K562 (cell line): ENCODE data around the gene CARMIL1. TPM values are rescaled to one million over a fixed set of nuclear protein-coding genes. Genes with fewer than 3 reads are reported as not detected.

ENCODE experiments used
- ATAC-seq: fragments of 200-7000 bp; cut with Tn5 transposase; 3 replicates; pipeline ENCODE4 v1.9.1; 2020; ENCODE audit warnings: moderate library complexity
- BruUV-seq: library from RNA; stranded (reverse); fragments of 400-500 nt; replicated peaks from 2 replicates; lab custom pipeline; 2021; lab: Mats Ljungman, UMichigan
- CTCF ChIA-PET: fragments of 300-600 bp; formaldehyde crosslinking; extraction: SDS; loops from one replicate; lab custom pipeline; 2021; ENCODE audit warnings: low intra/inter-chr PET ratio; lab: Yijun Ruan, JAX
- POLR2A ChIA-PET: fragments of 300-600, 350-650 bp; sonication (Branson Sonifier 250); formaldehyde crosslinking; extraction: SDS; loops from one replicate; lab custom pipeline; 2021; ENCODE audit warnings: antibody characterized with exemption, inconsistent platforms; lab: Yijun Ruan, JAX
- DNase-seq, 4 experiments: peaks; one replicate each; pipeline versions ENCODE4 v3.0.0 to v3.0.0-alpha.2; 2011 to 2018; ENCODE audit warnings: low spot score in 3 of 4, mixed read lengths in 3 of 4; ENCODE audit errors: extremely low read depth in 1 of 4
- FAIRE-seq: peaks from 2 replicates; lab custom pipeline; 2011; peaks lifted over from hg19 to GRCh38; lab: Jason Lieb, UNC
- H2AFZ ChIP-seq: 2 replicates; pipeline ENCODE4 v1.6.0; 2011; ENCODE audit warnings: low read depth, low read length, control low read depth, inconsistent platforms
- H3K27ac ChIP-seq: fragments of 200-600 bp; 3 replicates; pipeline ENCODE4 v1.8.0; 2011; ENCODE audit warnings: low read depth, mild to moderate bottlenecking, control low read depth, inconsistent platforms, low read length, moderate library complexity, mixed read lengths; ENCODE audit errors: extremely low read depth
- H3K27me3 ChIP-seq, 2 experiments: fragments of 300-600 bp in 1 of 2; 2 replicates in 1 of 2; 3 replicates in 1 of 2; pipeline versions ENCODE4 v1.6.0 to v1.8.0; 2011; ENCODE audit warnings: inconsistent platforms in 2 of 2, low read length in 2 of 2, mild to moderate bottlenecking in 1 of 2, mixed read lengths in 1 of 2, moderate library complexity in 1 of 2; ENCODE audit not compliant: control insufficient read depth in 2 of 2, insufficient read depth in 2 of 2
- H3K36me3 ChIP-seq: fragments of 300-600 bp; 3 replicates; pipeline ENCODE4 v1.8.0; 2011; ENCODE audit warnings: mild to moderate bottlenecking, low read length, inconsistent platforms; ENCODE audit not compliant: control insufficient read depth, insufficient read depth
- H3K4me1 ChIP-seq, 2 experiments: fragments of 200-600 bp in 1 of 2; replicated peaks in 1 of 2; 2 replicates in 1 of 2; 3 replicates in 1 of 2; pipeline versions ENCODE4 v1.5.1 to v1.8.0; 2011; ENCODE audit warnings: inconsistent platforms in 2 of 2, low read length in 2 of 2, mild to moderate bottlenecking in 1 of 2, mixed read lengths in 1 of 2, moderate library complexity in 1 of 2; ENCODE audit not compliant: control insufficient read depth in 2 of 2, insufficient read depth in 2 of 2
- H3K4me2 ChIP-seq: 2 replicates; pipeline ENCODE4 v1.6.1; 2011; ENCODE audit warnings: low read length, control low read depth, inconsistent platforms, mixed read lengths; ENCODE audit not compliant: insufficient read depth
- H3K4me3 ChIP-seq: fragments of 200-600 bp; sonication (generic), shearing (Covaris generic); 2 replicates; pipeline ENCODE4 v1.5.1; 2016; ENCODE audit warnings: control low read depth, inconsistent platforms
- H3K79me2 ChIP-seq: fragments of 200-600 bp; 3 replicates; pipeline ENCODE4 v1.8.0; 2011; ENCODE audit warnings: low read length, inconsistent platforms; ENCODE audit not compliant: control insufficient read depth, insufficient read depth
- H3K9ac ChIP-seq, 2 experiments: 2 replicates each; pipeline versions ENCODE4 v1.6.0 to v1.6.1; 2011; ENCODE audit warnings: low read depth in 2 of 2, low read length in 2 of 2, control low read depth in 1 of 2, inconsistent platforms in 1 of 2, mild to moderate bottlenecking in 1 of 2, mixed read lengths in 1 of 2; ENCODE audit not compliant: insufficient read depth in 1 of 2
- H3K9me1 ChIP-seq: one replicate; pipeline ENCODE4 v1.6.0; 2011; ENCODE audit warnings: inconsistent platforms, mild to moderate bottlenecking, low read length, moderate library complexity; ENCODE audit not compliant: control insufficient read depth, insufficient read depth
- H3K9me3 ChIP-seq: replicated peaks from 2 replicates; pipeline ENCODE4 v1.5.1; 2011; ENCODE audit warnings: low read depth, low read length, inconsistent platforms; ENCODE audit not compliant: control insufficient read depth, insufficient read depth
- H4K20me1 ChIP-seq: replicated peaks from 2 replicates; pipeline ENCODE4 v1.6.1; 2011; ENCODE audit warnings: low read length, inconsistent platforms, mixed read lengths; ENCODE audit not compliant: control insufficient read depth, insufficient read depth
- CBFA2T3 ChIP-seq: fragments of 450-650 bp; IDR thresholded peaks from 2 replicates; pipeline ENCODE4 v1.6.1; 2017
- CBX8 ChIP-seq: fragments of 200-600 bp; sonication (generic); IDR thresholded peaks from 2 replicates; pipeline ENCODE4 v1.6.1; 2012; ENCODE audit warnings: borderline replicate concordance, mixed run types, low read depth, mild to moderate bottlenecking, moderate library complexity, mixed read lengths, low read length, control low read depth, inconsistent platforms; ENCODE audit not compliant: poor library complexity, severe bottlenecking; ENCODE audit errors: extremely low read depth
- CEBPG ChIP-seq, 3 experiments: fragments of 200-800 bp in 1 of 3; sonication (Bioruptor generic) in 1 of 3; sonication (generic) in 1 of 3; formaldehyde crosslinking in 1 of 3; IDR thresholded peaks in 2 of 3; conservative IDR thresholded peaks in 1 of 3; 2 replicates each; pipeline versions ENCODE4 v1.6.1 to v1.8.0; 2016 to 2022; ENCODE audit warnings: missing compliant biosample characterization in 2 of 3, missing genetic modification characterization in 2 of 3, mild to moderate bottlenecking in 1 of 3, missing genetic modification reagents in 1 of 3
- COPS2 ChIP-seq: fragments of 450-650 bp; conservative IDR thresholded peaks from 2 replicates; pipeline ENCODE4 v1.6.1; 2016; ENCODE audit warnings: mild to moderate bottlenecking, moderate library complexity
- FOXA3 ChIP-seq, 2 experiments: fragments of 450-650 bp in 1 of 2; sonication (generic) in 1 of 2; formaldehyde crosslinking; IDR thresholded peaks in 1 of 2; conservative IDR thresholded peaks in 1 of 2; 2 replicates each; pipeline versions ENCODE4 v1.4.0 to v1.8.0; 2020 to 2022; ENCODE audit warnings: mild to moderate bottlenecking in 2 of 2, missing genetic modification reagents in 1 of 2
- GABPA ChIP-seq: fragments of 200-800 bp; sonication (Bioruptor generic); conservative IDR thresholded peaks from 2 replicates; pipeline ENCODE4 v1.6.1; 2016; ENCODE audit warnings: low read depth, missing genetic modification characterization, missing compliant biosample characterization
- GMEB1 ChIP-seq: fragments of 250-450 bp; sonication (Bioruptor Pico); IDR thresholded peaks from 2 replicates; pipeline ENCODE4 v1.4.0; 2020; ENCODE audit warnings: mild to moderate bottlenecking
- MEIS2 ChIP-seq: fragments of 450-650 bp; IDR thresholded peaks from 2 replicates; pipeline ENCODE4 v1.6.1; 2014; ENCODE audit warnings: mild to moderate bottlenecking; ENCODE audit not compliant: partially characterized antibody
- MYC ChIP-seq, 2 experiments: fragments of 250-450 bp in 1 of 2; sonication (Bioruptor Pico) in 1 of 2; IDR thresholded peaks; 2 replicates each; pipeline versions ENCODE4 v1.5.1 to v1.6.1; 2012 to 2021; ENCODE audit warnings: low read depth in 2 of 2, borderline replicate concordance in 1 of 2, improper control_type of control experiment in 1 of 2, low read length in 1 of 2, mild to moderate bottlenecking in 1 of 2, moderate library complexity in 1 of 2
- NBN ChIP-seq: fragments of 450-650 bp; IDR thresholded peaks from 2 replicates; pipeline ENCODE4 v1.6.1; 2016; ENCODE audit warnings: low read depth, mild to moderate bottlenecking
- NR0B1 ChIP-seq: fragments of 450-650 bp; IDR thresholded peaks from one replicate; pipeline ENCODE4 v1.6.1; 2018; ENCODE audit warnings: mild to moderate bottlenecking, moderate library complexity; ENCODE audit not compliant: partially characterized antibody
- PHF8 ChIP-seq: fragments of 200-600 bp; sonication (generic); IDR thresholded peaks from 2 replicates; pipeline ENCODE4 v1.6.1; 2012; ENCODE audit warnings: mixed run types, mild to moderate bottlenecking, inconsistent platforms, low read length, moderate library complexity, borderline replicate concordance
- RHOXF2B ChIP-seq: fragments of 250-450 bp; sonication (Bioruptor Pico); conservative IDR thresholded peaks from 2 replicates; pipeline ENCODE4 v1.5.1; 2021
- SIN3B ChIP-seq: fragments of 450-650 bp; IDR thresholded peaks from 2 replicates; pipeline ENCODE4 v1.6.1; 2017; ENCODE audit warnings: low read depth, mild to moderate bottlenecking, moderate library complexity
- SREBF1 ChIP-seq: fragments of 150-350 bp; IDR thresholded peaks from 2 replicates; pipeline ENCODE4 v1.6.1; 2014; ENCODE audit warnings: antibody characterized with exemption, low read depth, low read length, borderline replicate concordance
- ZNF717 ChIP-seq: fragments of 250-450 bp; sonication (Bioruptor Pico); IDR thresholded peaks from 2 replicates; pipeline ENCODE4 v1.5.0; 2021
- WGBS: fragments of 100-300 bp; shearing (Covaris generic); methylation state at CpG from one replicate; pipeline ENCODE4 v1.1.6; 2016; ENCODE audit warnings: low coverage, mixed read lengths; ENCODE audit not compliant: insufficient coverage; ENCODE audit errors: missing lambda C conversion rate; 5-methylcytosine and 5-hydroxymethylcytosine counted together
- in situ Hi-C: fragments of 300-500 bp; cut with MboI; formaldehyde crosslinking; loops from 4 replicates; pipeline ENCODE4 v1.15.0; 2018; ENCODE audit warnings: inconsistent platforms, mixed read lengths
- intact Hi-C: fragments of 100-400 bp; cut with micrococcal nuclease; formaldehyde crosslinking; loops from 2 replicates; pipeline ENCODE4 v1.14.2; 2022
- polyA plus RNA-seq, 8 experiments: library from polyadenylated mRNA; depleted of rRNA in 4 of 8; stranded (reverse) in 5 of 8; unstranded in 3 of 8; fragments of >200 nt; fragmentation: Nextera tagmentation in 2 of 8; fragmentation: Illumina TruSeq in 1 of 8; extraction: Ambion mirVana in 2 of 8; extraction: Trizol in 1 of 8; gene quantifications; 2 replicates each; pipeline versions ENCODE4 v1.2.1 to v1.2.3, GENCODE V29; 2011 to 2014; ENCODE audit warnings: inconsistent platforms in 1 of 8, missing spikeins in 1 of 8
- total RNA-seq, 7 experiments: library from RNA; depleted of rRNA in 6 of 7; stranded (reverse); fragments of >200 nt in 6 of 7; fragmentation: Illumina TruSeq in 2 of 7; extraction: Trizol in 2 of 7; gene quantifications; 2 replicates each; pipeline versions ENCODE4 v1.2.1 to v1.2.3, GENCODE V29; 2011 to 2021; ENCODE audit warnings: low replicate concordance in 1 of 7
- TF ChIP-seq, protein P1 (sequence below), 2 experiments: fragments of 450-650 bp; IDR thresholded peaks; 2 replicates each; pipeline ENCODE4 v1.6.1; 2016

The CARMIL1 gene
- total and polyA plus RNA-seq, 9 of the 15 experiments (the other 6 are each of a cell fraction or from before 2014, with no cell fraction given): 0.04 to 0.32 (median 0.10) TPM; not detected in 1

DNA sequence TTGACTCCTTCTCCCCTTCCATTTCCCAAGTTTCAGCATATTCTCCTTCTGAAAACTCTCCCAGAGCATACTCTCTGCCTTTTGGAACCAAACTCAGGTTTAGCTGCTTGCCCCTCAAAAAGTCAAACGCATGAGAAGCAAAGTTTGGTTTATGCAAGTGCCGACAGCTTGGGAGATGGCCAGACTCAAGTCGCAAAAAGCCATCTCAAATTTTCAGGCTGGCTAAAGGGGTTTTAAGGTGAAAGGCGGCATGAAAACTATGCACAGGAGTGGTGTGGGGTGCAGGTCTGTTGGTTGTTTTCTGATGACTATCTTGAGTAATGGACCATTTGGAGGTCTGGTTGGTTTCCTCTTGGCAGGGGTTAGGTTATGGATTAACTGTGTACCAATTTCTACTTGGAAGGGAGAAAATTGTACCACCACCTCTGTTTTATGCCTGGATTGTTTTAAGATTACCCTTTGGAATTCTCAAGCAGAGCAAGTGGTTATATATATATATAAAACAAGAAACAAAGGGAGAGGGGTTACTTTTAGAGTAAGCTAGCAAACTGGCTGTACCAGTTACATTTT is 320.4 kb downstream of the CARMIL1 start:
- H3K27me3 ChIP-seq: peaks cover 9 to 10% of the 10 kb centered on the region in 2 experiments
- no peaks in the 10 kb centered on the region for H3K79me2 ChIP-seq
- H3K4me2 ChIP-seq: no peak overlapping the region
- ChIA-PET CTCF (no interaction called here), POLR2A (interaction anchor here (0.6 to 1.0 kb wide), 3 partner anchors 9 to 973 kb away, joined by 3 to 4 read pairs (median 3); no protein-coding TSS in a partner anchor)
- no peak for ATAC-seq
- in situ Hi-C loops (loop anchor here (10.0 kb wide), 2 partner anchors 325 to 375 kb away; partner anchors contain the start of gene CARMIL1), intact Hi-C loops (loop anchor here (5.0 to 10.0 kb wide), 4 partner anchors 107 to 1017 kb away; no protein-coding TSS in a partner anchor)
- DNase-seq: no peak
- H3K36me3 ChIP-seq: no peaks in the 10 kb centered on the region
- no peaks in the 10 kb centered on the region for H3K9me3 ChIP-seq
- no peak overlapping the region for H3K4me3 ChIP-seq
- no peak for FAIRE-seq
- H3K4me1 ChIP-seq: no peaks in the 10 kb centered on the region
- BruUV-seq: no TSS peak
- no peaks in the 10 kb centered on the region for H4K20me1 ChIP-seq
- no peaks in the 10 kb centered on the region for H3K9me1 ChIP-seq
- H3K9ac ChIP-seq: no peak overlapping the region
- H3K27ac ChIP-seq: no peak overlapping the region
- no peak overlapping the region for H2AFZ ChIP-seq
- 0% methylated on average over 4 of the region's 4 CpGs for WGBS
- TF ChIP-seq MYC (IDR thresholded peaks at IDR 0.05; ENCODE audit: low read depth, low read length): no peak
- no peak for TF ChIP-seq MYC (CRISPR knock-in tag; IDR thresholded peaks at IDR 0.05; ENCODE audit: borderline replicate concordance, low read depth)
- no peak for TF ChIP-seq GABPA (tag)
- TF ChIP-seq GMEB1 (CRISPR knock-in tag): no peak
- no peak for TF ChIP-seq FOXA3 (CRISPR knock-in tag; conservative IDR thresholded peaks at IDR 0.05 in 1 of 2, IDR thresholded peaks at IDR 0.05 in 1 of 2)
- no peak for TF ChIP-seq ZNF717 (CRISPR knock-in tag)
- TF ChIP-seq NR0B1: no peak
- no peak for TF ChIP-seq CBFA2T3
- no peak for TF ChIP-seq SREBF1
- TF ChIP-seq CEBPG (CRISPR knock-in tag; IDR thresholded peaks at IDR 0.05): no peak
- TF ChIP-seq CEBPG (tag; conservative IDR thresholded peaks at IDR 0.05 in 1 of 2, IDR thresholded peaks at IDR 0.05 in 1 of 2): no peak
- no peak for TF ChIP-seq PHF8
- no peak for TF ChIP-seq NBN
- no peak for TF ChIP-seq MEIS2
- TF ChIP-seq CBX8: no peak
- TF ChIP-seq SIN3B: no peak
- TF ChIP-seq, protein P1, sequence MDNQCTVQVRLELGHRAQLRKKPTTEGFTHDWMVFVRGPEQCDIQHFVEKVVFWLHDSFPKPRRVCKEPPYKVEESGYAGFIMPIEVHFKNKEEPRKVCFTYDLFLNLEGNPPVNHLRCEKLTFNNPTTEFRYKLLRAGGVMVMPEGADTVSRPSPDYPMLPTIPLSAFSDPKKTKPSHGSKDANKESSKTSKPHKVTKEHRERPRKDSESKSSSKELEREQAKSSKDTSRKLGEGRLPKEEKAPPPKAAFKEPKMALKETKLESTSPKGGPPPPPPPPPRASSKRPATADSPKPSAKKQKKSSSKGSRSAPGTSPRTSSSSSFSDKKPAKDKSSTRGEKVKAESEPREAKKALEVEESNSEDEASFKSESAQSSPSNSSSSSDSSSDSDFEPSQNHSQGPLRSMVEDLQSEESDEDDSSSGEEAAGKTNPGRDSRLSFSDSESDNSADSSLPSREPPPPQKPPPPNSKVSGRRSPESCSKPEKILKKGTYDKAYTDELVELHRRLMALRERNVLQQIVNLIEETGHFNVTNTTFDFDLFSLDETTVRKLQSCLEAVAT (IDR thresholded peaks at IDR 0.05): no peak
- TF ChIP-seq RHOXF2B (CRISPR knock-in tag): no peak
- no peak for TF ChIP-seq COPS2
